ENCODE results near the gene DAPK2.

GRCh38 chr15:64032329-64032728, 14.0 kb downstream of the DAPK2 start:
- TF ChIP-seq ZNF565 (CRISPR knock-in tag; conservative IDR thresholded peaks at IDR 0.05; ENCODE audit: low read depth) = no peak
- TF ChIP-seq PPARA (CRISPR knock-in tag; IDR thresholded peaks at IDR 0.05; ENCODE audit: borderline replicate concordance) = no peak
